Uterus (tissue), 2 donors: ENCODE data around the gene EFNB1.

ENCODE experiments used
- CTCF ChIP-seq, 4 experiments: fragments of 200-600 bp in 2 of 4; fragments of 450-650 bp in 2 of 4; sonication (generic) in 2 of 4; IDR thresholded peaks; one replicate each; pipeline ENCODE4 v1.5.1; 2016 to 2019; ENCODE audit warnings: antibody characterized with exemption in 4 of 4, mild to moderate bottlenecking in 2 of 4, moderate library complexity in 1 of 4
- POLR2A ChIP-seq, 2 donors: fragments of 450-650 bp; IDR thresholded peaks; one replicate each; pipeline ENCODE4 v1.6.1; 2016; ENCODE audit warnings: antibody characterized with exemption in 2 of 2, mild to moderate bottlenecking in 1 of 2, moderate library complexity in 1 of 2

DNA sequence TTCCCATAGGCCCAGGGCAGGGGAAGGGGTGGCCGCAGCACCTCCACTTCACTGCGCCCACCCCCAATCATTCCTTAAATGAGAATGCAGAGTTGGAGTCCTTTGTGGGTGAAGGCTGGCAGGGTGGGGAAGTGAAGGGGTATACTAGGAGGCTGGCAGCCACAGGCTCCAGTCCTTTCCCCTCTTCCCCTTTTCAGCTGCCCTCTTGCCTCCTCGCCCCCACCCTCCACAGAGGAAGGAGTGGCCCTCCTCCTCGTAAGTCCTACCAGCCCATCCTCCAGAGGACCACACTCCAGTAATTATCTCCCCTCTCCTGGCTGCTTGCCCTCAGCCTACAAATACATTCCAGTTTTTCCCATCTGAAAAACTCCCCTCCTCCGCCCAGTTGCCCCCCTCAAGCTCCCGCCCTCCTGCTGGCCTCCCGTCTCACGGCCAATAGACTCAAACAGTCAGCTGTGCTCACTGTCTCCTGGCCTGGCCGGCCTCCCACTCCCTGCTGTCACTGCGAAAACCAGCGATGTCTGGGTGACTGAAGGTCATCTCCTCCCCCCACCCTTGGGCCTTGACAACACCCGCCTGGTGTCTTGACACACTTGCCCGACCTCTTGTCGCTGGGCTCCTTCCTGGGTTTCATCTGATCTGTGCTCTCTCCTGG lies 38.8 kb downstream of the EFNB1 start:
- TF ChIP-seq CTCF (IDR thresholded peaks at IDR 0.05) (no peak), POLR2A (IDR thresholded peaks at IDR 0.05) (no peak)
